ENCODE results near the gene SPATA3.
"Not testable (repeated sequence)": the region's sequence is repeated elsewhere in the genome, so short reads cannot be mapped to it uniquely, and the experiment has no call there.

The SPATA3 gene

DNA sequence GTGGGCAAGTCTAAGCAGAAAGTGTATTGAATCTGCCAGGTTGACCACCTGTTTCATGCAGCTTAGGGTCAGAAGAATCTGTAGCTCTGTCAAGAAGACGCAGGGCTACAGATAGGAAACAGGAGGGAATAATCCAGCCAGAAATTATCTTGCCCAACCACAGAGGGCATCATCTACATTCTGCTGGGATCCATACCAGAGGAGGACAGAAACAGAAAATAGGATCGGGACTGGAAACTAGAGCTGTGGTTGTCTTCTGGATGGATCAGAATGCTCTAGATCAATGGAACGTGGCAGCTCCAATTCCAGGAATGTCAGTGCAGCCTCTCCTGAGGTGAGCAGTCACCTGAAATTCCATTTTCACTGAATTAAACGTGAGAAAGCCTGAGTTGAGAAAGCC, 3.6 kb downstream of the SPATA3 start:
- DNase-seq: no peak

DNA sequence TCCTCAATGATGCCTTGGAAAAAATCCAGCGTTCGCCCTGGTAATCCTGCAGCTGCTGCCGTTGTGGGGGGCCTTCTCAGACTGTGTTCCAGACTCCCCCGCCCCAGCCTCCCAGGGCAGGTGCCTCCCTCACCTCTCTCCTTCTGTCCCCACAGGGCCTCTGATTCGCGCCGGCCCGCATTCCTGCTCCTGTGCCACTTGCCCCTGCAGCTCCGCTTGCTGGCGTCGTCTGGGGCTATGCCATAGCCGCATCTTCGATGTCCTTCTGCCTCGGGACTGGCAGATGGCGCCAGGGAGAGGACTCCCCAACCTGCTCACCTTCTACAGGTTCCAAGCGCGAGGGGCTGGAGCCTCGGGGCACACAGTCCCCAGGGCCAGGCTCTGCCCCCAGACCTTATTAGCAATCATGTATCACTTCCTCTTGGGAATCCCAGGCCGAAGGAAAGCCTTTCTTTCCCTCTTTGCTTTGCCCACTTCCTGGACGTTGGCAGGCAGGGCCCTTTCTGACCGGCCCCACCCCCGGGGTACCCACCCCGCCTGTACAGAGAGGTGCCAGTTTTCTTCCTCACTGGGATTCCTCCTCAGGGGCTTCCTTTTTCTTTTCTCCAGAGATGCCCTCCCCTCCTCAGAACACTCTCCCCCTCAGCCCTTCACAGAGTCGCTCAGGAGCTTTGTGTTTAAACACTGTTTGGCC, 4.4 kb downstream of the SPATA3 start:
- DNase-seq: peak; percentile 71

DNA sequence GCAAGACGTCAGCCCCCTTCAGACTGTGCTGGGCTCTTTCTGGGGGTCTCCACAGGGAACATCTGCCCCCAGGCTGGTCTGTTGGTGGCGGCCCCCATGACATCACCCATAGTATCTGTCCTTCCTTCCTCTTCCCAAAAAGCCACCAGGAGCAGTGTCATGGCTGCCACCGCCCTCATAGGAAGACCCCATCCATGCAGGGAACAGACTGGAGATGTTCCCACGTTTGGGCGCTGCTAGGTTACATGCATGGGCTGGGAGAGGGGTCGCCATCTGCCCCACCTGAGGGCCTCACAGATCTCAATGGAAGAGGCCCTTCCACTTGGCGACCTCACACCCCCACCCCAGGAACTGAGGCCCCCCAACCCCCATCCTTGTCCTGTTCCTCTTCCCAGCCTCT, 5.1 kb downstream of the SPATA3 start:
- no peak for DNase-seq

- DNase-seq: no peak
Observed at GRCh38 chr2:231001921-231002320, 6.0 kb downstream of the SPATA3 start.

- no peak for DNase-seq
Observed at GRCh38 chr2:231002641-231003040, 6.7 kb downstream of the SPATA3 start.

- DNase-seq: no peak
Observed at GRCh38 chr2:231003186-231003585, 7.3 kb downstream of the SPATA3 start.

- DNase-seq: not testable (repeated sequence)
Observed at GRCh38 chr2:231004930-231005329, 9.0 kb downstream of the SPATA3 start.

DNA sequence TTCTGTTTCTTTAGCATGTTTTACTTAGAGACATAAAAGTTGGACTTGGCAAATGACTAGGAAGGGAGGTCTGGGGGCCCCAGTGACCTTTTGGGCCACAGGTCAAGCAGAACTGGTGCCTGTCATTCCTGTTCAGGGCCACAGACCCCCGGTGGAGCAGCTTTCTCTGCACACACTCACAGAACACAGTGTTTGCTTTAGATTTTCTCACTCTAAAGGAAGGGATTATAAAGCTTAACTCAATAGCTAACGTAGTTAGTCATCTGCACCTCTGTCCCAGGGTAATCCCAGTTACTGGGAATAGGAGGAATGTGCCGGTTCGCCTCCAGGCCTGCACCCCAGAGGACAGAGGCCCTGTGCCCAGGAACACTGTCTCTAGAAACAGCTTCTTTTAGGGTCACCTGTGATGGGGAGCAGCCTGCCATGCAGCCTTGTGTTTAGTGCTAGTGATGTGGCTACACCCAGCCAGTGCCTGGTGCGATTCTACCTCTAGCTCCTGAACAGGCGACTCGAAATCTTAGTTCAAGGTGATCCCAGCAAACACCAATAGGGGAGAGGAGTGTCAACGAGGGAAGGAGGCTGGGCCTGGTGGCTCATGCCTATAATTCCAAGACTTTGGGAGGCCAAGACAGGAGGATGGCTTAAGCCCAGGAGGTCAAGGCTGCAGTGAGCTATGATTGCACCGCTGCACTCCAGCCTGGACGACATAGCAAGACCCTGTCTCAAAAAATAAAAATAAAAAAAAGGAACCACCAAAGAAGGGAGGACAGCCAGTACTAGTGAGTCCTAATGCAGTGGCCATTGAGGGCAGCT, 11.6 kb downstream of the SPATA3 start:
- no peak for DNase-seq

DNA sequence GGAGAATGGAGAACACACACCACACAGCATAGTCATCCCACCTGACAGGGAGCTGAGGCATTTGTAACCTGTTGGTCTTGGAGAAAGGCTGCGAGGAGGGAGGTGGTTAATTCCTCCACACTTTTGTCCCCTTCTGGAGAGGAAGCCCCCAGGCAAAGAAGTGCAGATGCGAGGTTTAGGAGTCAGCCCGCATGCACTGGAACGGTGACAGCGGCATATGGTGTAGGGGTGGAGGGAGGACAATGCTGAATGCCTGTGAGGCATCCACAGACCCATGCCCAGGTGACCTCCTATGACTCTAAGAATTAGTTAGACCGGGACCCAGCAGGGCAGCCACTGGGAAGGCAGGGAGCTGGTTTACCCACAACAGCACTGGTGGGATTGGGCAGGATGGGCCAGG, 12.2 kb downstream of the SPATA3 start:
- no peak for DNase-seq

- DNase-seq: no peak
Observed at GRCh38 chr2:231009236-231009919, 13.5 kb downstream of the SPATA3 start.

DNA sequence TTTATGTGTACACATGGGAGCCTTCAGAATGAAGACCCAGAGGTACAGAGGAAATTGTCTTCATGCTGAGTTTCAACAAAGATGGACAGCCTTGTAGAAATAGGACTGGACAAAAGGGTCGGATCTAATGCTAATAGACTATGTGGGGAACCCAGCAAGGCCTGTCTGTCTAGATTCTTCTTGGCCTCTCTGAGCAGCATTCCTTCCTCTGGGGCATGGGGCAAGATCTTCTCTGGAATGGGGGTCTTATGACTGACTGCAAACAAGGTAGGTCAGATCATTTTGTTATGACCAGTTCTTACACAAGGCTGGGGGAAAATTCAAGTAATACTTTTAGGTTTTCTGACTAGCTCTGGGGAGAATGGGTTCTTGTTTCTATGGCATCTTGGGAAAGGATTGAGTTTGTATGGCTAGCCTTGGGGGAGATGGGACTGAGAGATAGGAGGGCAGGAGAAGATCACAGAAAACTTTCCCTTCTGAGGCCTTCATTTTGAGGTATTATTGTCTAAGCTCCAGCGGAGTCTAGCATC, 14.3 kb downstream of the SPATA3 start:
- DNase-seq: no peak

DNA sequence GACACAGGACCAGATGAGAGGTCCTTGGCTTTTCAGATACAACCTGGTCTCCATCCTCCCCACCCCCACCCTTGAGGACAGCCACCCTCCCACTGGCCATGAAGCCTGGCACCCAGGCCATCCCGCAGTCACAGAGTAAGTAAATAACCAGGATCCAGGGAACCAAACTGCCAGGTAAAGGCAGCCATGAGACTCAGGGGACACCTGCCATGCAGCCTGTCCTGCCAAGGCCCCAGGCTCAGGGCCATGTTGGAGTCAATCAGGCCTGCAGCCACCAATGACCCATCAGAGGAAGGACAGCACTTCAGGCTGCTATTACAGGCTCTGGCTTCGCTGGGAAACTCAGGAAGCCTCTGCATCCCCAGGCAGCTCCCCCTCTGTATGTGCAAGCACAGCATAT, 15.6 kb downstream of the SPATA3 start:
- no peak for DNase-seq

DNA sequence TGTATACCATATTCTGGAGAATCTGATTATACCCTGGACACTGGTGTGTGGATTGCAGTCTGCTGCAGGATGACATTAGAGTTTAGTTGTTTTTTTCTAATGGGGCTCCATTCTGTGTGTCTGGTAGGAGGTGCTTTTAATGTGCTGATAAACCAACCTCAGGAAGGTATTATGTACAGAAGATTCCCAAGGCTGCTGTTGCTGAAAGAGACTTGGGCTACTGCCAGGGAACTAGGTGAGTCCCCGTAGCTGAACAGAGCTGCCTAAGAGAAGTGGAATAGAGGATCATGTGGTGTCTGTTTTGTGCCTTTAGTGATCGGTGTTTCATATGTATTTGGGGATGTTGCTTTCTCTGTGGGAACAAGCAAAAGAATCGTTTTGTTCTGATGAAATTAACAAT, 16.5 kb downstream of the SPATA3 start:
- peak; percentile 12 for DNase-seq

DNA sequence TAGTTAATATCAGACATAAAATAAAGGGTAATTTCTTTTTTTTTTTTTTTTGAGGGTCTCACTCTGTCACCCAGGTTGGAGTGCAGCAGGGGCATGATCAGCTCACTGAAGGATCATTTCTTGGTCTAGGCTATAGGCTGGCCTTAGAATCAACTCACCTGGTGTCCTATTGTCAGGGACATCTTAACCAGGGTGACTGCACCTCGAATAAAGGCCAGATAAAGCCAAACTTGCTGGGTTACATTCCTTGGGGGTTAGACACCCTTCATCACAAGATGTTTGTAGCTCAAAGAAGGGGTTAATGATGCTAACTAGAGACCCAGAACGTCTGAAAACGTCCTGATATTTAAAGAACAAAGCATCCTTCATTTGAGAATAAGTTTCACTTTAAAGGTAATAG, 17.9 kb downstream of the SPATA3 start:
- no peak for DNase-seq

DNA sequence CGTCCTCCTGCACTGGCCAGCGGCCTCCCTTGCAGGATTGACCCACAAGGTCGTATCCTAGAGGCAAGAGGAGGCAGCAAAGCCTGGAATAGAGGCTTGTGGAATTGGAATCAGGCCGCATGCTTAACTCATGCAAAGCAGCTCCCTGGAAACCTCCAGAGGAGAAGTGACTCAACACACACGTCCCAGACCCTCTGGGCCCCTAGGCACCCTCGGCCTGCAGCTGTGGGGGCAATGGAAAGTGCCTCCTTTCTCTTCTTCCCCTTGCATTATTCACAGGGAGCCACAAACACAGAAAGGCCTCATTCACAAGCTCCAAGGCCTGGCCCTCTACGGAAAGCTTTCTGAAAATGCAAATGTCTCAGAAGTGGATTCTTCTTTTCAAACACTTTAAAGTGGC, 19.6 kb downstream of the SPATA3 start:
- no peak for DNase-seq

- no peak for DNase-seq
Observed at GRCh38 chr2:231015926-231016325, 20.0 kb downstream of the SPATA3 start.

DNA sequence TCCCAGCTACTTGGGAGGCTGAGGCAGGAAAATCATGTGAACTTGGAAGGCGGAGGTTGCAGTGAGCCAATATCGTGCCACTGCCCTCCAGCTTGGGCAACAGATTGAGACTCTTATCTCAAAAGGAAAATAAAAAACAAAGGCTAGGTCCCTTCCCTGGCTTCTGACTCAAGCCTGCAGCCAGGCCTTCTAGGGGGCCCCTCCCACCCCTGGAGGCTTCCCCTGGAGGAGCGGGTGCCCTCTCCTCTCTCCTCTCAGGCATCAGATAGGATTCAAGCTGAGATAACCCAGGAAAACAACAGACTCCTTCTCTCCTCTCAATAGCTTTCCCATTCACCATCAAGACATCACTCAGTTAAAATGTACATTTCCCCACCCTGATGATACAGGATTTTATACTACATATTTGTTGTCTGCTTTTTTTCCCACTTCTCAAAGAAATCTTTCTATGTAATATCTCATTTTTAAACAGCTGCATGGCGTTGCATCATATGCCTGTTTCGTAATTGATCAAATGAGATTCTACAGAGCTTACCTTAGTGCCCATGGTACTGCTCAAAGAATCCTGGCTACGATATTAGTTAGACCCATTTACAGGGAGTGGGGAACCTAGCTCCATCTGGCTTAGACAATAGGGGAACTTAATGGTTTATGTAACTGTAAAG, 20.8 kb downstream of the SPATA3 start:
- DNase-seq: no peak

DNA sequence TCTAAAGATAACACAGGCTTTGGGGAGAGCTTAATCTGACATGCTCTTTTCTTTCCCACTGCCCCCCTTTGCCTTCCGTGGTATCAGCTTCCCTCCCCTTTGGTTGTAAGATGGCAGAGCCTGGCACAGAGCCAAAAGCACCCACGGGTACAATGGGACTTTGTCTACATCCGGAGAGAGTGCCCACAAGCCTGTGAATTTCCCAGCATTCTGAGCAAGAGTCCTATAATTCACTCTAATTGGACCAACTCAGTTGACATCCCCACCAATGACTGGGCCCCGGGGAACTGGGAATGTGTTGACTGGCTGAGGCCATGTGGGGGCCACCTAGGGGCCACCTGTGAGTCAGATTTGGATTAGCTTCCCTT, 21.3 kb downstream of the SPATA3 start:
- DNase-seq: peak; percentile 5

GRCh38 chr2:231018184-231018583, 22.3 kb downstream of the SPATA3 start:
- DNase-seq: no peak

DNA sequence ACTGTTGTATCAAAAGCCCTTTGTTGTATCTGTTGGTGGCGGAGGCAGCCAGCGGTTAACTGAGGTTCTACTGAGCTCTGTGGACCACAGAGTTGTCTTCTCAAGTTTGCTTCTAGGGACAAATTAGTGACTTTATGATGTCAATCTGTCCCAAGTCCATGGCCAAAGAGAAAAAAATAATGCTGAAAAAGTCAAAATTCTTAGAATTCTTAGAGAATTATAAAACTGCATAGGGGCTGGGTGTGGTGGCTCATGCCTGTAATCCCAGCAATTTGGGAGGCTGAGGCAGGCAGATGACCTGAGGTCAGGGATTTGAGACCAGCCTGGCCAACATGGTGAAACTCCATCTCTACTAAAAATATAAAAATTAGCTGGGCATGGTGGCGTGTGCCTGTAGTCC, 29.1 kb downstream of the SPATA3 start:
- not testable (repeated sequence) for DNase-seq

- no peak for DNase-seq
Observed at GRCh38 chr2:231028889-231029288, 33.0 kb downstream of the SPATA3 start.

- DNase-seq: no peak
Observed at GRCh38 chr2:231029563-231029962, 33.6 kb downstream of the SPATA3 start.

GRCh38 chr2:231030725-231031124, 34.8 kb downstream of the SPATA3 start:
- no peak for DNase-seq

Measured in RPMI8226 (cell line).